K562 (cell line): ENCODE measurements around the gene PRPS1L1. TPM values are rescaled to one million over a fixed set of nuclear protein-coding genes. Genes with fewer than 3 reads are reported as not detected.

ENCODE experiments used
- ATAC-seq: fragments of 200-7000 bp; cut with Tn5 transposase; 3 replicates; pipeline ENCODE4 v1.9.1; 2020; ENCODE audit warnings: moderate library complexity
- BruUV-seq: library from RNA; stranded (reverse); fragments of 400-500 nt; replicated peaks from 2 replicates; lab custom pipeline; 2021; lab: Mats Ljungman, UMichigan
- CTCF ChIA-PET: fragments of 300-600 bp; formaldehyde crosslinking; extraction: SDS; loops from one replicate; lab custom pipeline; 2021; ENCODE audit warnings: low intra/inter-chr PET ratio; lab: Yijun Ruan, JAX
- POLR2A ChIA-PET: fragments of 300-600, 350-650 bp; sonication (Branson Sonifier 250); formaldehyde crosslinking; extraction: SDS; loops from one replicate; lab custom pipeline; 2021; ENCODE audit warnings: antibody characterized with exemption, inconsistent platforms; lab: Yijun Ruan, JAX
- DNase-seq, 4 experiments: peaks; one replicate each; pipeline versions ENCODE4 v3.0.0 to v3.0.0-alpha.2; 2011 to 2018; ENCODE audit warnings: low spot score in 3 of 4, mixed read lengths in 3 of 4; ENCODE audit errors: extremely low read depth in 1 of 4
- FAIRE-seq: peaks from 2 replicates; lab custom pipeline; 2011; peaks lifted over from hg19 to GRCh38; lab: Jason Lieb, UNC
- H2AFZ ChIP-seq: 2 replicates; pipeline ENCODE4 v1.6.0; 2011; ENCODE audit warnings: low read depth, low read length, control low read depth, inconsistent platforms
- H3K27ac ChIP-seq: fragments of 200-600 bp; 3 replicates; pipeline ENCODE4 v1.8.0; 2011; ENCODE audit warnings: low read depth, mild to moderate bottlenecking, control low read depth, inconsistent platforms, low read length, moderate library complexity, mixed read lengths; ENCODE audit errors: extremely low read depth
- H3K27me3 ChIP-seq, 2 experiments: fragments of 300-600 bp in 1 of 2; 2 replicates in 1 of 2; 3 replicates in 1 of 2; pipeline versions ENCODE4 v1.6.0 to v1.8.0; 2011; ENCODE audit warnings: inconsistent platforms in 2 of 2, low read length in 2 of 2, mild to moderate bottlenecking in 1 of 2, mixed read lengths in 1 of 2, moderate library complexity in 1 of 2; ENCODE audit not compliant: control insufficient read depth in 2 of 2, insufficient read depth in 2 of 2
- H3K36me3 ChIP-seq: fragments of 300-600 bp; 3 replicates; pipeline ENCODE4 v1.8.0; 2011; ENCODE audit warnings: mild to moderate bottlenecking, low read length, inconsistent platforms; ENCODE audit not compliant: control insufficient read depth, insufficient read depth
- H3K4me1 ChIP-seq, 2 experiments: fragments of 200-600 bp in 1 of 2; replicated peaks in 1 of 2; 2 replicates in 1 of 2; 3 replicates in 1 of 2; pipeline versions ENCODE4 v1.5.1 to v1.8.0; 2011; ENCODE audit warnings: inconsistent platforms in 2 of 2, low read length in 2 of 2, mild to moderate bottlenecking in 1 of 2, mixed read lengths in 1 of 2, moderate library complexity in 1 of 2; ENCODE audit not compliant: control insufficient read depth in 2 of 2, insufficient read depth in 2 of 2
- H3K4me2 ChIP-seq: 2 replicates; pipeline ENCODE4 v1.6.1; 2011; ENCODE audit warnings: low read length, control low read depth, inconsistent platforms, mixed read lengths; ENCODE audit not compliant: insufficient read depth
- H3K4me3 ChIP-seq: fragments of 200-600 bp; sonication (generic), shearing (Covaris generic); 2 replicates; pipeline ENCODE4 v1.5.1; 2016; ENCODE audit warnings: control low read depth, inconsistent platforms
- H3K79me2 ChIP-seq: fragments of 200-600 bp; 3 replicates; pipeline ENCODE4 v1.8.0; 2011; ENCODE audit warnings: low read length, inconsistent platforms; ENCODE audit not compliant: control insufficient read depth, insufficient read depth
- H3K9ac ChIP-seq, 2 experiments: 2 replicates each; pipeline versions ENCODE4 v1.6.0 to v1.6.1; 2011; ENCODE audit warnings: low read depth in 2 of 2, low read length in 2 of 2, control low read depth in 1 of 2, inconsistent platforms in 1 of 2, mild to moderate bottlenecking in 1 of 2, mixed read lengths in 1 of 2; ENCODE audit not compliant: insufficient read depth in 1 of 2
- H3K9me1 ChIP-seq: one replicate; pipeline ENCODE4 v1.6.0; 2011; ENCODE audit warnings: inconsistent platforms, mild to moderate bottlenecking, low read length, moderate library complexity; ENCODE audit not compliant: control insufficient read depth, insufficient read depth
- H3K9me3 ChIP-seq: replicated peaks from 2 replicates; pipeline ENCODE4 v1.5.1; 2011; ENCODE audit warnings: low read depth, low read length, inconsistent platforms; ENCODE audit not compliant: control insufficient read depth, insufficient read depth
- H4K20me1 ChIP-seq: replicated peaks from 2 replicates; pipeline ENCODE4 v1.6.1; 2011; ENCODE audit warnings: low read length, inconsistent platforms, mixed read lengths; ENCODE audit not compliant: control insufficient read depth, insufficient read depth
- CC2D1A ChIP-seq: fragments of 450-650 bp; IDR thresholded peaks from 2 replicates; pipeline ENCODE4 v1.6.1; 2017; ENCODE audit warnings: mild to moderate bottlenecking
- MCM3 ChIP-seq: fragments of 450-650 bp; IDR thresholded peaks from 2 replicates; pipeline ENCODE4 v1.6.1; 2016
- SMC3 ChIP-seq: conservative IDR thresholded peaks from 2 replicates; pipeline ENCODE4 v1.6.1; 2011; ENCODE audit warnings: low read depth, low read length, improper control_type of control experiment; ENCODE audit not compliant: insufficient read depth
- WGBS: fragments of 100-300 bp; shearing (Covaris generic); methylation state at CpG from one replicate; pipeline ENCODE4 v1.1.6; 2016; ENCODE audit warnings: low coverage, mixed read lengths; ENCODE audit not compliant: insufficient coverage; ENCODE audit errors: missing lambda C conversion rate; 5-methylcytosine and 5-hydroxymethylcytosine counted together
- in situ Hi-C: fragments of 300-500 bp; cut with MboI; formaldehyde crosslinking; loops from 4 replicates; pipeline ENCODE4 v1.15.0; 2018; ENCODE audit warnings: inconsistent platforms, mixed read lengths
- intact Hi-C: fragments of 100-400 bp; cut with micrococcal nuclease; formaldehyde crosslinking; loops from 2 replicates; pipeline ENCODE4 v1.14.2; 2022
- polyA plus RNA-seq, 8 experiments: library from polyadenylated mRNA; depleted of rRNA in 4 of 8; stranded (reverse) in 5 of 8; unstranded in 3 of 8; fragments of >200 nt; fragmentation: Nextera tagmentation in 2 of 8; fragmentation: Illumina TruSeq in 1 of 8; extraction: Ambion mirVana in 2 of 8; extraction: Trizol in 1 of 8; gene quantifications; 2 replicates each; pipeline versions ENCODE4 v1.2.1 to v1.2.3, GENCODE V29; 2011 to 2014; ENCODE audit warnings: inconsistent platforms in 1 of 8, missing spikeins in 1 of 8
- total RNA-seq, 7 experiments: library from RNA; depleted of rRNA in 6 of 7; stranded (reverse); fragments of >200 nt in 6 of 7; fragmentation: Illumina TruSeq in 2 of 7; extraction: Trizol in 2 of 7; gene quantifications; 2 replicates each; pipeline versions ENCODE4 v1.2.1 to v1.2.3, GENCODE V29; 2011 to 2021; ENCODE audit warnings: low replicate concordance in 1 of 7
- TF ChIP-seq, protein P1 (sequence below), 3 experiments: IDR thresholded peaks in 2 of 3; conservative IDR thresholded peaks in 1 of 3; 2 replicates each; pipeline ENCODE4 v1.5.1; 2011 to 2012; ENCODE audit warnings: low read length in 3 of 3, mild to moderate bottlenecking in 3 of 3, control low read depth in 2 of 3, improper control_type of control experiment in 1 of 3, inconsistent platforms in 1 of 3, low read depth in 1 of 3, mixed read lengths in 1 of 3, moderate library complexity in 1 of 3; ENCODE audit not compliant: insufficient read depth in 2 of 3
- TF ChIP-seq, protein P2 (sequence below): IDR thresholded peaks from 2 replicates; pipeline ENCODE4 v1.6.1; 2016; ENCODE audit warnings: missing genetic modification characterization, missing compliant biosample characterization
- TF ChIP-seq, protein P3 (sequence below), 2 experiments: fragments of 450-650 bp in 1 of 2; sonication (generic) in 1 of 2; formaldehyde crosslinking in 1 of 2; IDR thresholded peaks; 2 replicates each; pipeline versions ENCODE4 v1.7.1 to v1.9.0; 2016 to 2022; ENCODE audit warnings: inconsistent platforms in 1 of 2, mild to moderate bottlenecking in 1 of 2, missing genetic modification reagents in 1 of 2

Gene PRPS1L1
- total and polyA plus RNA-seq, 9 of the 15 experiments (the other 6 are each of a cell fraction or from before 2014, with no cell fraction given), result 0.07 to 0.10 (median 0.08) TPM; not detected in 6

DNA sequence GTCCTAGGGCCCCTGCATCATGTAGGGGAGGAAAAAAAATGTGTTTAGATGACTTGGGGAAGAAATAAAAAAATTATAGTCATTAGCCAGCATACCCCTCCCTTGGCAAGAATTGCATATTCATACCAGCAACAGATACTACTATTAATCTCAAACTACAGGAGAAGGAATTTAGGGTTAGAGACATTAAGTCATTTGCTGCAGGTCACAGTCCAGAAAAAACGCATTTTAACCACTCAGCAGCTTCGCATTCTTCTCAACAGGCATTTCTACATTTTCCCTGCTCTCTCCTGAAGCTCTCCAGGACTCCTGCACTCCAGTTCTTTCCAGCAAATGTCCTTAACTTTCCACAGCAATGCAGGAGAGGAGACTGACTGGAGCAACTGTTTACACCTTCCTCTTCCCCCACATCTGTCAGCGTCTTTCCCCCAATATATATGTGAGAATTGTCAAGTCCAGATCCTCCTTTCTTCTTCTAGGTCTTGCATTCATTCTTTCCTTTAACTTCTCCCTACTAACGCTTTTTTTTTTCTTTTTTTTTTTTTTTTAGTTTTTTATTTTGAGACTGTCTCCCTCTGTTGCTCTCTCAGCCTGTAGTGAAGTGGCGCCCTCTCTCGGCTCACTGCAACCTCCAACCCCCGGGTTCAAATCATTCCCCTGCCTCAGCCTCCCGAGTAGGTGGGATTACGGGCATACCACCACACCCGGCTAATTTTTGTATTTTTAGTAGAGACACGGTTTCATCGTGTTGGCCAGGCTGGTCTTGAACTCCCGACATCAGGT is 35.6 kb downstream of the PRPS1L1 start:
- H3K9me3 ChIP-seq, result no peaks in the 10 kb centered on the region
- H3K4me3 ChIP-seq, result no peak overlapping the region
- no peak overlapping the region for H3K4me2 ChIP-seq
- ATAC-seq (peak; percentile 88), DNase-seq (peak in 1 of 4 experiments; percentile 45), FAIRE-seq (no peak)
- H4K20me1 ChIP-seq, result no peaks in the 10 kb centered on the region
- POLR2A ChIA-PET, result interaction anchor here (0.6 to 1.0 kb wide), 2 partner anchors 15 to 114 kb away, joined by 3 read pairs; no protein-coding TSS in a partner anchor
- no peaks in the 10 kb centered on the region for H3K9me1 ChIP-seq
- no peaks in the 10 kb centered on the region for H3K27me3 ChIP-seq
- H2AFZ ChIP-seq, result peak overlapping the region; percentile 54
- H3K9ac ChIP-seq, result no peak overlapping the region; a peak in 1 of 4 replicates
- BruUV-seq, result no TSS peak
- intact Hi-C loops, result loop anchor here (1.0 to 2.0 kb wide), 2 partner anchors 222 to 285 kb away; no protein-coding TSS in a partner anchor
- CTCF ChIA-PET, result no interaction called here
- H3K36me3 ChIP-seq, result no peaks in the 10 kb centered on the region
- no peak overlapping the region for H3K27ac ChIP-seq
- H3K4me1 ChIP-seq, result 0 out of 5 replicates have a peak, but pooled peaks cover 0 to 4% of the 10 kb centered on the region in 2 experiments
- in situ Hi-C loops, result no loop called here
- no peaks in the 10 kb centered on the region for H3K79me2 ChIP-seq
- 4% methylated on average over 12 of the region's 13 CpGs for whole genome bisulfite sequencing
- TF ChIP-seq CC2D1A, result 0 out of 2 replicates have a peak, but pooled peaks have one; percentile 56
- TF ChIP-seq, protein P1, sequence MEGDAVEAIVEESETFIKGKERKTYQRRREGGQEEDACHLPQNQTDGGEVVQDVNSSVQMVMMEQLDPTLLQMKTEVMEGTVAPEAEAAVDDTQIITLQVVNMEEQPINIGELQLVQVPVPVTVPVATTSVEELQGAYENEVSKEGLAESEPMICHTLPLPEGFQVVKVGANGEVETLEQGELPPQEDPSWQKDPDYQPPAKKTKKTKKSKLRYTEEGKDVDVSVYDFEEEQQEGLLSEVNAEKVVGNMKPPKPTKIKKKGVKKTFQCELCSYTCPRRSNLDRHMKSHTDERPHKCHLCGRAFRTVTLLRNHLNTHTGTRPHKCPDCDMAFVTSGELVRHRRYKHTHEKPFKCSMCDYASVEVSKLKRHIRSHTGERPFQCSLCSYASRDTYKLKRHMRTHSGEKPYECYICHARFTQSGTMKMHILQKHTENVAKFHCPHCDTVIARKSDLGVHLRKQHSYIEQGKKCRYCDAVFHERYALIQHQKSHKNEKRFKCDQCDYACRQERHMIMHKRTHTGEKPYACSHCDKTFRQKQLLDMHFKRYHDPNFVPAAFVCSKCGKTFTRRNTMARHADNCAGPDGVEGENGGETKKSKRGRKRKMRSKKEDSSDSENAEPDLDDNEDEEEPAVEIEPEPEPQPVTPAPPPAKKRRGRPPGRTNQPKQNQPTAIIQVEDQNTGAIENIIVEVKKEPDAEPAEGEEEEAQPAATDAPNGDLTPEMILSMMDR (IDR thresholded peaks at IDR 0.05 in 2 of 3, conservative IDR thresholded peaks at IDR 0.05 in 1 of 3; ENCODE audit: insufficient read depth in 2 of 3, low read depth in 1 of 3, low read length in 3 of 3), result peak; percentile 47 to 60 (median 56)
- TF ChIP-seq, protein P2, sequence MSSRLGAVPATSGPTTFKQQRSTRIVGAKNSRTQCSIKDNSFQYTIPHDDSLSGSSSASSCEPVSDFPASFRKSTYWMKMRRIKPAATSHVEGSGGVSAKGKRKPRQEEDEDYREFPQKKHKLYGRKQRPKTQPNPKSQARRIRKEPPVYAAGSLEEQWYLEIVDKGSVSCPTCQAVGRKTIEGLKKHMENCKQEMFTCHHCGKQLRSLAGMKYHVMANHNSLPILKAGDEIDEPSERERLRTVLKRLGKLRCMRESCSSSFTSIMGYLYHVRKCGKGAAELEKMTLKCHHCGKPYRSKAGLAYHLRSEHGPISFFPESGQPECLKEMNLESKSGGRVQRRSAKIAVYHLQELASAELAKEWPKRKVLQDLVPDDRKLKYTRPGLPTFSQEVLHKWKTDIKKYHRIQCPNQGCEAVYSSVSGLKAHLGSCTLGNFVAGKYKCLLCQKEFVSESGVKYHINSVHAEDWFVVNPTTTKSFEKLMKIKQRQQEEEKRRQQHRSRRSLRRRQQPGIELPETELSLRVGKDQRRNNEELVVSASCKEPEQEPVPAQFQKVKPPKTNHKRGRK, result peak; percentile 63; the same call in 1 of the 2 replicates
- no peak for TF ChIP-seq MCM3
- TF ChIP-seq SMC3, result 0 out of 2 replicates have a peak, but pooled peaks have one; percentile 21
- TF ChIP-seq, protein P3, sequence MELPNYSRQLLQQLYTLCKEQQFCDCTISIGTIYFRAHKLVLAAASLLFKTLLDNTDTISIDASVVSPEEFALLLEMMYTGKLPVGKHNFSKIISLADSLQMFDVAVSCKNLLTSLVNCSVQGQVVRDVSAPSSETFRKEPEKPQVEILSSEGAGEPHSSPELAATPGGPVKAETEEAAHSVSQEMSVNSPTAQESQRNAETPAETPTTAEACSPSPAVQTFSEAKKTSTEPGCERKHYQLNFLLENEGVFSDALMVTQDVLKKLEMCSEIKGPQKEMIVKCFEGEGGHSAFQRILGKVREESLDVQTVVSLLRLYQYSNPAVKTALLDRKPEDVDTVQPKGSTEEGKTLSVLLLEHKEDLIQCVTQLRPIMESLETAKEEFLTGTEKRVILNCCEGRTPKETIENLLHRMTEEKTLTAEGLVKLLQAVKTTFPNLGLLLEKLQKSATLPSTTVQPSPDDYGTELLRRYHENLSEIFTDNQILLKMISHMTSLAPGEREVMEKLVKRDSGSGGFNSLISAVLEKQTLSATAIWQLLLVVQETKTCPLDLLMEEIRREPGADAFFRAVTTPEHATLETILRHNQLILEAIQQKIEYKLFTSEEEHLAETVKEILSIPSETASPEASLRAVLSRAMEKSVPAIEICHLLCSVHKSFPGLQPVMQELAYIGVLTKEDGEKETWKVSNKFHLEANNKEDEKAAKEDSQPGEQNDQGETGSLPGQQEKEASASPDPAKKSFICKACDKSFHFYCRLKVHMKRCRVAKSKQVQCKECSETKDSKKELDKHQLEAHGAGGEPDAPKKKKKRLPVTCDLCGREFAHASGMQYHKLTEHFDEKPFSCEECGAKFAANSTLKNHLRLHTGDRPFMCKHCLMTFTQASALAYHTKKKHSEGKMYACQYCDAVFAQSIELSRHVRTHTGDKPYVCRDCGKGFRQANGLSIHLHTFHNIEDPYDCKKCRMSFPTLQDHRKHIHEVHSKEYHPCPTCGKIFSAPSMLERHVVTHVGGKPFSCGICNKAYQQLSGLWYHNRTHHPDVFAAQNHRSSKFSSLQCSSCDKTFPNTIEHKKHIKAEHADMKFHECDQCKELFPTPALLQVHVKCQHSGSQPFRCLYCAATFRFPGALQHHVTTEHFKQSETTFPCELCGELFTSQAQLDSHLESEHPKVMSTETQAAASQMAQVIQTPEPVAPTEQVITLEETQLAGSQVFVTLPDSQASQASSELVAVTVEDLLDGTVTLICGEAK (IDR thresholded peaks at IDR 0.05), result peak; percentile 83
- TF ChIP-seq, protein P3 (CRISPR knock-in tag; IDR thresholded peaks at IDR 0.05), result no peak
